GM06990 (cell line): ENCODE data around the gene POLR1E.

Experiments
- DNase-seq: peaks from one replicate; pipeline ENCODE4 v3.0.0-alpha.2; 2011; ENCODE audit not compliant: insufficient read length; ENCODE audit errors: extremely low read depth
- H3K27me3 ChIP-seq: replicated peaks from 2 replicates; pipeline ENCODE4 v1.6.0; 2011; ENCODE audit warnings: low read length; ENCODE audit not compliant: control insufficient read depth, insufficient read depth
- H3K36me3 ChIP-seq: 2 replicates; pipeline ENCODE4 v1.5.1; 2011; ENCODE audit warnings: low read length; ENCODE audit not compliant: control insufficient read depth, insufficient read depth
- H3K4me3 ChIP-seq: replicated peaks from 2 replicates; pipeline ENCODE4 v1.5.1; 2011; ENCODE audit warnings: low read depth, mild to moderate bottlenecking, control low read depth, low read length
- TF ChIP-seq, protein P1 (sequence below): IDR thresholded peaks from 2 replicates; pipeline ENCODE4 v1.5.1; 2011; ENCODE audit warnings: low read length, control low read depth, mild to moderate bottlenecking, inconsistent platforms; ENCODE audit not compliant: insufficient read depth, poor library complexity, severe bottlenecking

The POLR1E gene

DNA sequence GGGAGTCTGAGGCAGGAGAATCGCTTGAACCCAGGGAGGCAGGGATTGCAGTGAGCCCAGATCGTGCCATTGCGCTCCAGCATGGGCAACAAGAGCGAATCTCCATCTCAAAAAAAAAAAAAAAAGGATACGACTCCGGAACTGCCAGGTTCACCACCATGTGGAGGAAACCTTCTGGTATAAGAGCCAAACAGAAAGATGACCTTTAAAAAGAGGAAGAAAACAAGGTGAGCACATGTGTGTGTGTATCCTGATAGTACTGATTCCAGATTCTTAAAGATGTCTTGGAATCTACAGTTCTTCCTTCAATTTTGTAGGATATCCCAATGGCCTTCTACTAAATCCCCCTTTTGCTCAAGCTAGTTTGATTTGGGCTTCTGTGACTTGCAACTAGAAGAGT is 56.7 kb downstream of the POLR1E start:
- Histone ChIP-seq H3K27me3 (no peaks in the 10 kb centered on the region), H3K36me3 (peaks cover 11% of the 10 kb centered on the region), H3K4me3 (no peak overlapping the region)
- TF ChIP-seq, protein P1, sequence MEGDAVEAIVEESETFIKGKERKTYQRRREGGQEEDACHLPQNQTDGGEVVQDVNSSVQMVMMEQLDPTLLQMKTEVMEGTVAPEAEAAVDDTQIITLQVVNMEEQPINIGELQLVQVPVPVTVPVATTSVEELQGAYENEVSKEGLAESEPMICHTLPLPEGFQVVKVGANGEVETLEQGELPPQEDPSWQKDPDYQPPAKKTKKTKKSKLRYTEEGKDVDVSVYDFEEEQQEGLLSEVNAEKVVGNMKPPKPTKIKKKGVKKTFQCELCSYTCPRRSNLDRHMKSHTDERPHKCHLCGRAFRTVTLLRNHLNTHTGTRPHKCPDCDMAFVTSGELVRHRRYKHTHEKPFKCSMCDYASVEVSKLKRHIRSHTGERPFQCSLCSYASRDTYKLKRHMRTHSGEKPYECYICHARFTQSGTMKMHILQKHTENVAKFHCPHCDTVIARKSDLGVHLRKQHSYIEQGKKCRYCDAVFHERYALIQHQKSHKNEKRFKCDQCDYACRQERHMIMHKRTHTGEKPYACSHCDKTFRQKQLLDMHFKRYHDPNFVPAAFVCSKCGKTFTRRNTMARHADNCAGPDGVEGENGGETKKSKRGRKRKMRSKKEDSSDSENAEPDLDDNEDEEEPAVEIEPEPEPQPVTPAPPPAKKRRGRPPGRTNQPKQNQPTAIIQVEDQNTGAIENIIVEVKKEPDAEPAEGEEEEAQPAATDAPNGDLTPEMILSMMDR: no peak
- DNase-seq: no peak

DNA sequence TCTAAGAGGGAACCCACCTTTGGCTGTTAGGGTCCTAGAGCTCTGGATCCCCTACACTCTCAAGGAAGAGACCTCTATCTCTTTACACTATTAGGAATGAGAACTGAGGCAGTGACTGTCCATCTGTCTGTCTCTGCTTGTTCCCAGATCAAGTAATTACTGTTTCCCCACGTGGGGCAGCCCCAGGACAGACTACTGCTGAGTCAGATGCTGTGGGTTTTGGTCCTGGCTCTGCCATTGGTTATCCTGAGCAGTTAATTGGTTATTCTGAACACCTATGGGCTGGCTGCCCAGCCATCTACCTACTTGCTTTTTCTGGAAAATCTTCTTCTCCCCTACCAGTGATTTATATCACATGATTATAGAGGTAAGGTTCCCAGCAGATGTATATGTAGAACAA is 57.1 kb downstream of the POLR1E start:
- no peak overlapping the region for H3K4me3 ChIP-seq
- no peak for DNase-seq
- TF ChIP-seq, protein P1: no peak
- H3K36me3 ChIP-seq: peaks cover 7% of the 10 kb centered on the region
- H3K27me3 ChIP-seq: no peaks in the 10 kb centered on the region

DNA sequence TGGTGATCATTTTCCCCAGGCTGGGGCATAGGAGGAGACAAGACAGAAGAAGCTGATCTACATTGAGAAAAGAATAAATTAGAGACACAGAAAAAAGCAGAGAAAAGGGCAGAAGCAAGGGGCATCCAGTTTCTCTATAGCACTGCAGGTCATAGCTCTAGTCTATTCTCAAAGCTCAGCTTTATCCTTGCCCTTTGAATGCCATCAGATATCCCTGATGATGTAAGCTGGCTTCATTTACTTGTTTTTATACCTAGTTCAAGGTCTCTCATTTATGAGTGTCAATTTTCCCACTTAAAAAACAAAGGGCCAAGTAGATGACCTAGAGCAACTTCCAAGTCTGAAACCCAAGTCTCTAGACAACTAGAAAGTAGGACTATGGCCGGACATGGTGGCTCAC is 57.7 kb downstream of the POLR1E start:
- Histone ChIP-seq H3K4me3 (no peak overlapping the region), H3K36me3 (peaks cover 4% of the 10 kb centered on the region), H3K27me3 (no peaks in the 10 kb centered on the region)
- TF ChIP-seq, protein P1: no peak
- no peak for DNase-seq

DNA sequence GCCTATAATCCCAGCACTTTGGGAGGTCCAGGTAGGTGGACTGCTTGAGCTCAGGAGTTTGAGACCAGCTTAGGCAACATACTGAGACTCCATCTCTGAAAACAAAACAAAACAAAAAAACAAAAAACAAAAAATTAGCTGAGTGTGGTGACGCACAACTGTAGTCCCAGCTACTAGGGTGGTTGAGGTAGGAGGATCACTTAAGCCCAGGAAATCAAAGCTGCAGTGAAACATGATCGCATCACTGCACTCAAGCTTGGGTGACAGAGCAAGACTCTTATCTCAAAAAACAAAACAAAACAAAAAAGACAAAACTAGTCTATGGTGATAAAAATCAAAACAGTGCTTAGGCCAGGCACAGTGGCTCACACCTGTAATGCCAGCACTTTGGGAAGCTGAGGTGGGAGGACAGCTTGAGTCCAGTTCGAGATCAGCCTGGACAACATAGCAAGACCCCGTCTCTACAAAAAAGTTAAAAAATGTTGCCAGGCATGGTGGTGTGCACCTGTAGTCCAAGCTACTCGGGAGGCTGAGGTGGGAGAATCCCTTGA is 61.7 kb downstream of the POLR1E start:
- Histone ChIP-seq H3K4me3 (no peak overlapping the region), H3K36me3 (no peaks in the 10 kb centered on the region), H3K27me3 (no peaks in the 10 kb centered on the region)
- DNase-seq: no peak
- TF ChIP-seq, protein P1: no peak

DNA sequence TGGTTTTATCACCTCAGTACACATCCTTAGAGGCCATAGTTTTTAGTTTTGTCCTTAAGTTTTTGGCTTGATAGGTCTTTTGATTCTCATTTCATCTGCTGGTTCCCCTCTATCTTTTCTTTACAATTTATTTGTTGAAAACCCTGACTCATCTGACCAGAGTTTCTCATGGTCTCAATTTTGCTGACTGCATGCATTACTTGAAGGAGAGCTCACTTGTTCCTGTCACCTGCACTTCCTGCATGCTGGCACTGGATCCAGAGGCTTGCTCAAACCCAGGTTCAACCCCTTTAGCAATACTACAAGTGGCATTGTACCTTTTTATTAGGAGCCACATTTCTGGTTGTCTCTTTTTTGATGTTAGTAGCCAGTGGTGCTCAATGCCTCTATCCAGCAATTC is 63.8 kb downstream of the POLR1E start:
- no peaks in the 10 kb centered on the region for H3K36me3 ChIP-seq
- H3K4me3 ChIP-seq: no peak overlapping the region
- no peaks in the 10 kb centered on the region for H3K27me3 ChIP-seq
- TF ChIP-seq, protein P1: no peak
- DNase-seq: no peak

DNA sequence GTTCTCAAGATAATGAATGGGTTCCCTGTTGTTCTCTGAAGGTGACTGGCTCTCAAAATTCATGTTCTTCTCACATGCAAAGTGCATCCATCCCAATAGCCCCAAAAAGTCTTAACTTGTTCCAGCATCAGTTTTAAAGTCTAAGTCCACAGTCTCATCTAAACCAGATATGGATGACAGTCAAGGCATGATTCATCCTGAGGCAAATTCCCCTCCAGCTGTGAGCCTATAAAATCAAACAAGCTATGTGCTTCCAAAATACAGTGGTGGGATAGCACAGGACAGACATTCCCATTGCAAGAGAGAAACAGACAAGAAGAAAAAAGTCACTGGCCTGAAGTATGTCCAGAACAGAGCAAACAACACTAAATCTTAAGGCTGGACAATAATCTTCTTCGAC is 65.0 kb downstream of the POLR1E start:
- Histone ChIP-seq H3K27me3 (no peaks in the 10 kb centered on the region), H3K36me3 (no peaks in the 10 kb centered on the region), H3K4me3 (no peak overlapping the region)
- no peak for DNase-seq
- TF ChIP-seq, protein P1: no peak
